Ectodermal cell (in vitro differentiated cells): ENCODE measurements around the gene ZER1.
A peak's percentile ranks its signal among the peaks of the same experiment; 100 is the strongest.

Source experiments
- H3K27ac ChIP-seq: 2 replicates; pipeline ENCODE4 v1.7.0; 2013; ENCODE audit warnings: mild to moderate bottlenecking, low read depth, low read length; ENCODE audit not compliant: insufficient read depth, poor library complexity, severe bottlenecking
- H3K27me3 ChIP-seq: 2 replicates; pipeline ENCODE4 v1.7.0; 2013; ENCODE audit warnings: mild to moderate bottlenecking, low read length; ENCODE audit not compliant: insufficient read depth, control insufficient read depth, poor library complexity, severe bottlenecking
- H3K36me3 ChIP-seq: one replicate; pipeline ENCODE4 v1.7.0; 2013; ENCODE audit warnings: low read length; ENCODE audit not compliant: control insufficient read depth, insufficient read depth
- H3K4me1 ChIP-seq: one replicate; pipeline ENCODE4 v1.7.0; 2013; ENCODE audit warnings: low read length; ENCODE audit not compliant: control insufficient read depth, insufficient read depth
- H3K4me3 ChIP-seq: 2 replicates; pipeline ENCODE4 v1.7.0; 2013; ENCODE audit warnings: low read depth, low read length, control low read depth; ENCODE audit not compliant: insufficient read depth
- H3K9me3 ChIP-seq: 2 replicates; pipeline ENCODE4 v1.7.0; 2013; ENCODE audit warnings: mild to moderate bottlenecking, low read length, moderate library complexity; ENCODE audit not compliant: control insufficient read depth
- WGBS, 2 experiments: methylation state at CpG; one replicate each; pipeline ENCODE4 v1.1.7; 2013; ENCODE audit warnings: missing lambda C conversion rate in 2 of 2; 5-methylcytosine and 5-hydroxymethylcytosine counted together

Gene ZER1

GRCh38 chr9:128743421-128743820, 28.3 kb downstream of the ZER1 start:
- H3K4me3 ChIP-seq, result no peak overlapping the region
- H3K36me3 ChIP-seq, result no peaks in the 10 kb centered on the region
- H3K27me3 ChIP-seq, result no peaks in the 10 kb centered on the region
- H3K27ac ChIP-seq, result no peak overlapping the region
- no peaks in the 10 kb centered on the region for H3K9me3 ChIP-seq
- H3K4me1 ChIP-seq, result no peaks in the 10 kb centered on the region
- 92 to 100% methylated on average over 1 of the region's 1 CpG for WGBS, 2 experiments

- no peaks in the 10 kb centered on the region for H3K4me1 ChIP-seq
- WGBS, 2 experiments, result 90 to 91% methylated on average over 20 of the region's 20 CpGs
- no peak overlapping the region for H3K27ac ChIP-seq
- H3K36me3 ChIP-seq, result no peaks in the 10 kb centered on the region
- H3K27me3 ChIP-seq, result no peaks in the 10 kb centered on the region
- H3K4me3 ChIP-seq, result no peak overlapping the region
- H3K9me3 ChIP-seq, result no peaks in the 10 kb centered on the region
These were observed 29.3 kb downstream of the ZER1 start for GRCh38 chr9:128742401-128742800.

- Histone ChIP-seq H3K36me3 (no peaks in the 10 kb centered on the region), H3K27me3 (no peaks in the 10 kb centered on the region), H3K9me3 (no peaks in the 10 kb centered on the region), H3K4me1 (no peaks in the 10 kb centered on the region), H3K4me3 (no peak overlapping the region), H3K27ac (no peak overlapping the region)
- WGBS, 2 experiments, result 79 to 80% methylated on average over 2 of the region's 2 CpGs
These were observed 36.4 kb downstream of the ZER1 start for GRCh38 chr9:128735373-128735772.

GRCh38 chr9:128733256-128733655, 38.5 kb downstream of the ZER1 start:
- Histone ChIP-seq H3K36me3 (no peaks in the 10 kb centered on the region), H3K27me3 (no peaks in the 10 kb centered on the region), H3K27ac (peak overlapping the region; percentile 50), H3K4me3 (no peak overlapping the region), H3K9me3 (no peaks in the 10 kb centered on the region), H3K4me1 (no peaks in the 10 kb centered on the region)
- 11 to 15% methylated on average over 9 of the region's 9 CpGs for WGBS, 2 experiments

GRCh38 chr9:128732576-128732975, 39.2 kb downstream of the ZER1 start:
- 93 to 94% methylated on average over 13 of the region's 13 CpGs for WGBS, 2 experiments

GRCh38 chr9:128731691-128732090, 40.0 kb downstream of the ZER1 start:
- 82 to 84% methylated on average over 9 of the region's 9 CpGs for WGBS, 2 experiments
- Histone ChIP-seq H3K36me3 (no peaks in the 10 kb centered on the region), H3K27me3 (no peaks in the 10 kb centered on the region), H3K4me1 (no peaks in the 10 kb centered on the region), H3K9me3 (no peaks in the 10 kb centered on the region), H3K27ac (no peak overlapping the region), H3K4me3 (no peak overlapping the region)

More at GRCh38 chr9:128732576-128732975, 39.2 kb downstream of the ZER1 start:
- Histone ChIP-seq H3K27me3 (no peaks in the 10 kb centered on the region), H3K4me3 (no peak overlapping the region), H3K4me1 (no peaks in the 10 kb centered on the region), H3K9me3 (no peaks in the 10 kb centered on the region), H3K36me3 (no peaks in the 10 kb centered on the region), H3K27ac (no peak overlapping the region)

- H3K4me1 ChIP-seq, result no peaks in the 10 kb centered on the region
These were observed 40.6 kb downstream of the ZER1 start for GRCh38 chr9:128731093-128731492.

GRCh38 chr9:128729766-128730517, 41.8 kb downstream of the ZER1 start:
- Histone ChIP-seq H3K4me3 (no peak overlapping the region), H3K27me3 (no peaks in the 10 kb centered on the region), H3K9me3 (no peaks in the 10 kb centered on the region), H3K27ac (no peak overlapping the region), H3K4me1 (no peaks in the 10 kb centered on the region), H3K36me3 (no peaks in the 10 kb centered on the region)
- 92 to 94% methylated on average over 27 of the region's 27 CpGs for WGBS, 2 experiments

More at GRCh38 chr9:128731093-128731492, 40.6 kb downstream of the ZER1 start:
- H3K9me3 ChIP-seq, result no peaks in the 10 kb centered on the region
- H3K27me3 ChIP-seq, result no peaks in the 10 kb centered on the region
- no peaks in the 10 kb centered on the region for H3K36me3 ChIP-seq
- WGBS, 2 experiments, result 95% methylated on average over 13 of the region's 13 CpGs
- H3K27ac ChIP-seq, result no peak overlapping the region
- no peak overlapping the region for H3K4me3 ChIP-seq

GRCh38 chr9:128729302-128729701, 42.4 kb downstream of the ZER1 start:
- Histone ChIP-seq H3K27ac (no peak overlapping the region), H3K27me3 (no peaks in the 10 kb centered on the region), H3K4me3 (no peak overlapping the region), H3K9me3 (no peaks in the 10 kb centered on the region), H3K36me3 (no peaks in the 10 kb centered on the region), H3K4me1 (no peaks in the 10 kb centered on the region)
- 81 to 82% methylated on average over 5 of the region's 5 CpGs for WGBS, 2 experiments

- Histone ChIP-seq H3K4me3 (no peak overlapping the region), H3K9me3 (no peaks in the 10 kb centered on the region), H3K36me3 (no peaks in the 10 kb centered on the region), H3K4me1 (peaks cover 2% of the 10 kb centered on the region), H3K27me3 (no peaks in the 10 kb centered on the region), H3K27ac (no peak overlapping the region)
- WGBS, 2 experiments, result 86 to 87% methylated on average over 7 of the region's 7 CpGs
These were observed 43.4 kb downstream of the ZER1 start for GRCh38 chr9:128728298-128728697.
